A549 (cell line): Measurements from ENCODE around the gene KRT37.

Source experiments
- CBX2 ChIP-seq: fragments of 200-600 bp; sonication (generic); IDR thresholded peaks from 2 replicates; pipeline ENCODE4 v1.6.1; 2016; ENCODE audit warnings: low read depth, mild to moderate bottlenecking, borderline replicate concordance
- CEBPB ChIP-seq, 2 experiments: fragments of >200 bp in 1 of 2; sonication (Bioruptor Twin) in 1 of 2; formaldehyde crosslinking in 1 of 2; IDR thresholded peaks; 2 replicates each; pipeline ENCODE4 v1.6.1; 2012 to 2016
- CHD2 ChIP-seq: fragments of 150-350 bp; IDR thresholded peaks from 2 replicates; pipeline ENCODE4 v1.6.1; 2014; ENCODE audit warnings: low read length; ENCODE audit not compliant: partially characterized antibody
- HDAC2 ChIP-seq: fragments of 200-600 bp; sonication (generic); IDR thresholded peaks from 2 replicates; pipeline ENCODE4 v1.6.1; 2016
- KDM1A ChIP-seq: fragments of 200-600 bp; sonication (generic); IDR thresholded peaks from 2 replicates; pipeline ENCODE4 v1.6.1; 2016; ENCODE audit warnings: low read depth, mild to moderate bottlenecking
- MAFK ChIP-seq: fragments of 450-650 bp; IDR thresholded peaks from 2 replicates; pipeline ENCODE4 v1.6.1; 2014; ENCODE audit not compliant: partially characterized antibody
- MAZ ChIP-seq: fragments of 150-350 bp; IDR thresholded peaks from 2 replicates; pipeline ENCODE4 v1.6.1; 2014; ENCODE audit warnings: antibody characterized with exemption, low read depth, low read length, borderline replicate concordance
- REST ChIP-seq: fragments of 200-600 bp; sonication (generic); IDR thresholded peaks from 2 replicates; pipeline ENCODE4 v1.6.1; 2016; ENCODE audit warnings: antibody characterized with exemption, mild to moderate bottlenecking, moderate library complexity
- RFX5 ChIP-seq: fragments of 450-650 bp; IDR thresholded peaks from 2 replicates; pipeline ENCODE4 v1.7.1; 2014; ENCODE audit warnings: antibody characterized with exemption, mild to moderate bottlenecking, moderate library complexity
- ZNF302 ChIP-seq: fragments of 250-450 bp; sonication (Bioruptor Pico); IDR thresholded peaks from 2 replicates; pipeline ENCODE4 v1.9.0; 2021; ENCODE audit warnings: inconsistent platforms, mild to moderate bottlenecking, moderate library complexity
- ZSCAN20 ChIP-seq: fragments of 250-450 bp; sonication (Bioruptor Pico); IDR thresholded peaks from 2 replicates; pipeline ENCODE4 v1.8.0; 2022; ENCODE audit warnings: mild to moderate bottlenecking, moderate library complexity
- TF ChIP-seq, protein P1 (sequence below): fragments of >200 bp; sonication (Bioruptor Twin); formaldehyde crosslinking; IDR thresholded peaks from 3 replicates; pipeline ENCODE4 v1.5.1; 2016
- TF ChIP-seq, protein P2 (sequence below): fragments of 150-350 bp; IDR thresholded peaks from 2 replicates; pipeline ENCODE4 v1.6.1; 2014; ENCODE audit warnings: low read depth, mild to moderate bottlenecking, low read length

- TF ChIP-seq, protein P1, sequence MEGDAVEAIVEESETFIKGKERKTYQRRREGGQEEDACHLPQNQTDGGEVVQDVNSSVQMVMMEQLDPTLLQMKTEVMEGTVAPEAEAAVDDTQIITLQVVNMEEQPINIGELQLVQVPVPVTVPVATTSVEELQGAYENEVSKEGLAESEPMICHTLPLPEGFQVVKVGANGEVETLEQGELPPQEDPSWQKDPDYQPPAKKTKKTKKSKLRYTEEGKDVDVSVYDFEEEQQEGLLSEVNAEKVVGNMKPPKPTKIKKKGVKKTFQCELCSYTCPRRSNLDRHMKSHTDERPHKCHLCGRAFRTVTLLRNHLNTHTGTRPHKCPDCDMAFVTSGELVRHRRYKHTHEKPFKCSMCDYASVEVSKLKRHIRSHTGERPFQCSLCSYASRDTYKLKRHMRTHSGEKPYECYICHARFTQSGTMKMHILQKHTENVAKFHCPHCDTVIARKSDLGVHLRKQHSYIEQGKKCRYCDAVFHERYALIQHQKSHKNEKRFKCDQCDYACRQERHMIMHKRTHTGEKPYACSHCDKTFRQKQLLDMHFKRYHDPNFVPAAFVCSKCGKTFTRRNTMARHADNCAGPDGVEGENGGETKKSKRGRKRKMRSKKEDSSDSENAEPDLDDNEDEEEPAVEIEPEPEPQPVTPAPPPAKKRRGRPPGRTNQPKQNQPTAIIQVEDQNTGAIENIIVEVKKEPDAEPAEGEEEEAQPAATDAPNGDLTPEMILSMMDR: no peak
- TF ChIP-seq ZSCAN20 (CRISPR knock-in tag): no peak
- TF ChIP-seq, protein P2, sequence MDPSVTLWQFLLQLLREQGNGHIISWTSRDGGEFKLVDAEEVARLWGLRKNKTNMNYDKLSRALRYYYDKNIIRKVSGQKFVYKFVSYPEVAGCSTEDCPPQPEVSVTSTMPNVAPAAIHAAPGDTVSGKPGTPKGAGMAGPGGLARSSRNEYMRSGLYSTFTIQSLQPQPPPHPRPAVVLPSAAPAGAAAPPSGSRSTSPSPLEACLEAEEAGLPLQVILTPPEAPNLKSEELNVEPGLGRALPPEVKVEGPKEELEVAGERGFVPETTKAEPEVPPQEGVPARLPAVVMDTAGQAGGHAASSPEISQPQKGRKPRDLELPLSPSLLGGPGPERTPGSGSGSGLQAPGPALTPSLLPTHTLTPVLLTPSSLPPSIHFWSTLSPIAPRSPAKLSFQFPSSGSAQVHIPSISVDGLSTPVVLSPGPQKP: no peak
- TF ChIP-seq CBX2: no peak
- no peak for TF ChIP-seq ZNF302 (CRISPR knock-in tag)
- no peak for TF ChIP-seq KDM1A
- no peak for TF ChIP-seq HDAC2
- TF ChIP-seq MAFK: no peak
- no peak for TF ChIP-seq MAZ
- no peak for TF ChIP-seq CHD2
- peak; percentile 10 to 45; a peak in 1 of 4 replicates for TF ChIP-seq CEBPB (IDR thresholded peaks at IDR 0.05)
- TF ChIP-seq RFX5: no peak
- no peak for TF ChIP-seq REST
Observed at GRCh38 chr17:41404024-41404671, 20.2 kb downstream of the KRT37 start.
